HEK293 (cell line): Measurements from ENCODE around the gene IL23A.

ENCODE experiments used
- ZNF16 ChIP-seq: fragments of 450-650 bp; formaldehyde crosslinking; IDR thresholded peaks from 2 replicates; pipeline ENCODE4 v1.5.1; 2016; ENCODE audit warnings: low read depth, missing biosample characterization, missing genetic modification characterization
- ZNF501 ChIP-seq: fragments of 450-650 bp; formaldehyde crosslinking; IDR thresholded peaks from 2 replicates; pipeline ENCODE4 v1.5.1; 2016; ENCODE audit warnings: missing biosample characterization, missing genetic modification characterization
- ZNF768 ChIP-seq: fragments of 450-650 bp; formaldehyde crosslinking; IDR thresholded peaks from 2 replicates; pipeline ENCODE4 v1.5.1; 2018; ENCODE audit warnings: missing biosample characterization, mild to moderate bottlenecking, missing genetic modification characterization

- TF ChIP-seq ZNF16 (tag by site-specific recombination) = no peak
- TF ChIP-seq ZNF501 (tag by site-specific recombination) = no peak
- TF ChIP-seq ZNF768 (tag by site-specific recombination) = no peak
Observed at GRCh38 chr12:56304872-56305590, 33.7 kb upstream of the IL23A start.
